ENCODE data around the gene EIF4EBP2.

Gene EIF4EBP2

GRCh38 chr10:70433581-70434280 lies 29.8 kb downstream of the EIF4EBP2 start:
- no peak for DNase-seq

DNA sequence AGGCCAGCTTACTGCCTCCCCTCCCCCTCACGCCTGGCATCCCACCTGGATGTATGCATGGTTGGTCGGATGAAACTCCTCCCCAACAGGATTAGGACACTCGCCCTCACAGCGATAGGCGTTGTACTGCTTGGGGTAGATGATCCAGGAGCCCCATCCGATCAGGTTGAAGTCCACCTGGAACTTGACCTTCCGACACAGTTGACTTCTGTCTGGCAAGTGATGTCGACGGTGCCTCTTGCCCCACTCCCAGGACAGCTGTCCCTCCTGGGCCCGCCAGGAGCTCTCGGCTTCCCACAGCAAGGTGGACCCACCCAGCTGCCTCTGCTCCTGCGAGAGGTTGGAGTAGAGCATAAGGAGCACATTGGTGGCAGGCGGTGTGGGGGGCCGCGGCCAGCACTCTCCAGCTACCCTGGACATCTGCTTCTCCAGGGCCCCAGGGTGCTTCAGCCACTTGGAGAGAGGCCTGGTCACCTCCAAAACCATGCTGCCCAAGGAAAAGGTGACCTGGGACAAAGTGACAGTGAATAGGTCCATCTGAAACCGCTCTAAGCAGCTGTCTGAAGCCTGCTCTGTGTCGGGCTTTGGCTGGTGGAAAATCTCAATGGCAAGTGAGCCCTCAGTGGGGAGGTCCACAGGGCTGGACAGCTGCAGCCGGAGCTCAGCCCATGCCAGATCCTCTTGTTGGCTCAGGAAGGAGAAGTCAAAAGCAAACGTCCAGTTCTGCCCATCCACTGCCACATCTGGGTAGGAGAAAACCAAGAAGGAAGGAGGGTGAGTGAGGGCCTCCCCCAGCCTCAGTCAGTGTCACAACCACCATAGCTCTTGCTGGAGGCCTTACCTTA lies 31.5 kb downstream of the EIF4EBP2 start:
- DNase-seq = no peak

DNA sequence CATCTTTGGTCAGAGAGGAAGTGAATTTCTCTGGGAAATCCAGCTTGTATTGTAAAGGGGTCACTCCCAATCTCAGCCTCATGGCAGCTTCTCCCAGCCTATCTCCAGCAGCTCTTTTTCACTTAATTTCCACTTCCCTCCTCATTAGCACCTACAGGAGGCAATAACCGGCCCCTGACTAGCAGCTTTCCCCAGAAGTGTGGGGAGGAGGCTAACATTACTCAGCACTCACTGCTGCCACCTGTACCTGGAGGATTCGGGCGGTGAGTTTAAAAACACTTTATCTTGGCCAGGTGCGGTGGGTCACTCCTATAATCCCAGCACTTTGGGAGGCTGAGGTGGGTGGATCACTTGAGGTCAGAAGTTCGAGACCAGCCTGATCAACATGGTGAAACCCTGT lies 33.8 kb downstream of the EIF4EBP2 start:
- DNase-seq = no peak

DNA sequence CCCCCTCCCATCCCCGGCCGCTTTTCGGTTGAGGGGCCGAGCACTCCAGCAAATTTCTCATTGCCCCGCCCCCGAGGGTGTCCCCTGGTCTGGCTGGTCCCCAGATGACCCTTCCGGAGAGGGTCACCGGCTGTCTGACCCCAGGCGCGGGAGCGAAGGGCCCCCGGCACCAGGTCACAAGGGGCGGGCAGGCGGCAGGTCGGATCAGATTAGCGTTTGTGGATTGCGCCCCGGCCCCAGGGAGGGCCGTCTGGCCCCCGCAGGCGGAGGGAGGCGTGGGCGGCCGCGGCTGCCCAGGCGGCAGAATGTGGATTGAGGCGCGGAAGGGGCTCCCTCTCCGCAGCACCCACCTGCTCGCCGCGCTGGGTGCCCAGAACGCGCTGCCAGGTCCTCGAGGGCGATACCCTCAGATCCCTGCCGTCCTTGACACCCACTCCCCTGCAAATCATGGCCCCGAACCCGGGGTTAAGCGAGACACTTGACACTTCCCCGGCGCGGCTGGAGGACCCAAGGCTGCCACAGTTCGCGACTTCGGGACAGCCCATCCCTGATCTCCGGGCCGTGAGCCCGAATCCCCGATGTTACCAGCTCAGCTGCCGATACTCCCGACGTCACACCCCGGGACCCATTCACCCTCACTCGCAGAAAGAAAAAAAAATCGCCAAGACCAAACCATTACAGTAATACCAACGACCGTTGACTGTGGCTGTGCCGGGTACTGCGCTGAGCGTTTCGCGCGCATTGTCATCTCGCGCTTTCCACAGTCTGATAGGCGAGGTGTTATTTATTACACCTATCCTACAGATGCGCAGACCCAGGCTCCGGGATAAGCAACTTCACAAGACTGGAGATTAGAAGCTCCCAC lies 36.6 kb downstream of the EIF4EBP2 start:
- peak; percentile 23 for DNase-seq

DNA sequence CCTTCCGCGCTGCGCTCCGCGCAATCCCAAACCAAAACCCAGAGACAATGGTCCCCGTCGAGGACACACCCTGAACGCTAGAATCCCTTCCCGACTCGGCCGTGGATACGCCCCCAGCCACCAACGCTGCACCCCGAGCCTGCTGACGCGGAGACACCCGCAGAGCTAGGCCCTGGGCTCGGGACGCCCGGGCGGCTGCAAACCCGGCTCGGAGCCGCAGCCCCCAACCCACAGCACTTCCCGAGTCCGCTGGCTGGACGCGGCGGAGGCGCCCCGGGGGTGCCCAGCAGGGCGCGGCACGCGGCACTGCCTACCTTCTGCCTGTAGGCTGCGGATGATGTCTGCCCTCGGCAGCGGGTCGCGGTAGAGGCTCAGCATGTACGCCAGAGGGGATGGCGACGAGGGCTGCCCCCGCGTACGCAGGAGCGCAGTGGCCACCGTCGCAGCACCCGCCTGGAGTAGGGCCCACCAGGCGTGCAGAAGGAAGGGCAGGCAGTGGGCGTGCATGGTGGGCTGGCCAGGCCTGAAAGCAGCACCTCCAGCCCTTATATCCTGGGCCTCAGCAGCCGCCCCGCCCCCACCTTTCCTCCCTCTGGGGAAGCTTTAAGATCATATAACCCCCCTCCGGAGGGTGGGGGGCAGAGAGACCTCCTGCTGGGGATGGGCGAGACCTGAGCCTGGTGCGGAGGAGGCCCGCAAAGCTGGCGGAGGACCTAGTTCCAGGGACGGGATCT lies 37.4 kb downstream of the EIF4EBP2 start, which contains the start of gene NODAL:
NODAL (minus strand) TSS at position 521 of the 734 bp plus-strand sequence; CDS start at position 507, 14 bp downstream.
- peak; percentile 23 for DNase-seq

GRCh38 chr10:70441895-70442309 lies 38.0 kb downstream of the EIF4EBP2 start:
- DNase-seq = no peak

DNA sequence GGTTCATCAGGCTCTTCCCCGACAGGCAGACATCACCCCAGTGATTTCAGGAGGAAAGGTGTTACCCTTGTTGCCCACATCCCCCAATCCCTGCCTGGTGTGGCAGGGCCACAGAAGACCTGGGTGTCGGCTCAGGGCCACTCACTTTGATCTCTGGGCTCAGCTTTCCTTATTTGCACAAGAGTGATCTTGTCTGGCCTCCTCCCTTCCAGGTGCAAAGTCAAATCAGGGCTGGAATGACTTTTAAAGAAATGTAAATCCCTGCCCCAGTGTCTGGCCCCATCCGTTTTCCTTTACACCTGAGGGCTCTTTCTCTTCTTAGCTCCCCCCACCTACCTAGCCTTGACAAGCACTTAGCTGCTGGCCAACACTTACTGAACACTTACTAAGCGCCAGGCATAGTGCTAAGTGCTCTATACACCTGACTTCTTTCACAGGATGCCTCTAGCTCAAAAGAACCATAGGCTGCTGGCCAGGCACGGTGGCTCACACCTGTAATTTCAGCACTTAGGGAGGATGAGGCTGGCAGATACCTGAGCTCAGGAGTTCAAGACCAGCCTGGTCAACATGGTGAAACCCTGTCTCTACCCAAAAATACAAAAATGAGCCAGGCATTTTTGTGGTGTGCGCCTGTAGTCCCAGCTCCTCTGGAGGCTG lies 38.5 kb downstream of the EIF4EBP2 start:
- no peak for DNase-seq

DNA sequence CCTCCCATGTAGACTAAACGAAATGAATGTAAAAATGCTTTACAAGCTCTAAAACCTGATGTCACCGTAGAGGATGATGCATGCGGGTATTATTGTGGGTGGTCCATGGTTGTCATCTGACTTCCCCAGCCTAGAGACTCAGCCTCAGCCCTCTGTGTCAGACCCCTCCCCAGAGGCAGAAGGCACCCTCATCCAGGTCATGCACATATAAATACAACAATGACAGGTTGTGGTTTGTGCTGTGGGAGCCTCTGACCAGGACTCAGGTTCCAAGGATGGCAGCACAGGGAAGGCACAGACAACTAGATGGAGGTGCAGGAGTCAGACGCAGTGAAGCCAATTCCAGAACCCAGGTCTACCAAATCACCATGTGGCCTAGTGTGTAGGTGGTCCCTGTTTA lies 40.8 kb downstream of the EIF4EBP2 start:
- DNase-seq = no peak

GRCh38 chr10:70445718-70446657 lies 42.0 kb downstream of the EIF4EBP2 start:
- DNase-seq = no peak

DNA sequence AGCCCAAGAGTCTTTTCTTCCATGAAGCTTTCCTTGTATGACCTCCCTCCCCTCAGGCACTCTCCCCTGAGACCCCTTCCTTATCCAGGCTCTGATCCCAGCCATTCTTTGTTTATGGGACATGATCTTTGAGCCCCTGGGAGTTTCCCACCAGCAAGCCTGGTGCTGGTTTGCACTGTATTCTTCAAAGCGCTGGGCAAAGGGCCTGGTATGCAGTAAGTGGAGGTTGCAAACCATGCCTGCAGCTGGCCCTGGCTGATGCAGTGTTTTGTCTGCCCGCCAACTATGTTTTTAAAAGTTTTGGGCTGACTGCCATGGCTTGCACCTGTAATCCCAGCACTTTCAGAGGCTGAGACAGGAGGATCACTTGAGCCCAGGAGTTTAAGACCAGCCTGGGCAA lies 44.3 kb downstream of the EIF4EBP2 start:
- no peak for DNase-seq

GRCh38 chr10:70455213-70455630 lies 51.3 kb downstream of the EIF4EBP2 start:
- DNase-seq = no peak

- no peak for DNase-seq
Measured at GRCh38 chr10:70456164-70456563, 52.2 kb downstream of the EIF4EBP2 start.

- DNase-seq = no peak
Measured at GRCh38 chr10:70457759-70458305, 53.9 kb downstream of the EIF4EBP2 start.

- DNase-seq = peak; percentile 62
Measured at GRCh38 chr10:70458329-70459060, 54.5 kb downstream of the EIF4EBP2 start.

- no peak for DNase-seq
Measured at GRCh38 chr10:70459061-70459773, 55.3 kb downstream of the EIF4EBP2 start.

DNA sequence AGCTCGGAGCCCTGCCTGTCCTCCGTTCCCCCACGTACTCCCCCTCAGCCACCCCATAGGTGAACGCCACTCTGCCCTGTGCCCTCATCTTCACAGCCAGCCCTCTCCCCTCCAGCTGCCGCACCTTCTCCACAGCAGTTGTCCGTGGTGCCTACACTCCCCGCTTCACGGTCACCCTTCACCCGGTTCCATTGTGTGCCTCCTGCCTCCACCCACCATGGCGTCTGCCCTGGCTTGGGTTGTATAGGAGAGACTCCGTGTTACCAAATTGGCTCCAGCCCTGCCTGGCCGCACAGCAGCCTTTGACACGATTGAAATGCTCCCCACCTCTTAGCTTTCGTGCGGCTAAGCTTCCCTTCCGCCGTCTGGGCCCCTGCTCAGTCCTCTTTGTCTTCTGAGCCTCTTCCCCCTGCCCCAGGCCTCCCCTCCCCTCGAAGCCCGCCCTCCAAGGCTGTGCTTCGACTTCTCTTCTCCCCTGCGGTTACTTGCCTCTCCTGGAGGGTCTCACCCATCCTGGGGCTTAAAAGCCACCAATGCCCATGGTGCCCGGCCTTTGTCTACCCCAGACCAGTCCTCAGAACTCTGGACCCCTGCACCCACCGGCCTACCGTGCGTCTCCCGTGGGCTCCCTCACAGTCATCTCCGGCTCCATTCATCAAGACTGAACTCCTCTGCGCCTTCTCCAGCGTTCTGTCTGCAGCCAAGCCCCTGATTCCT lies 56.0 kb downstream of the EIF4EBP2 start:
- no peak for DNase-seq

- peak; percentile 52 for DNase-seq
Measured at GRCh38 chr10:70461397-70462348, 57.7 kb downstream of the EIF4EBP2 start.

All from activated naive CD4-positive, alpha-beta T cell treated with anti-CD3 and anti-CD28 coated beads, Interleukin-2, amount 50 U/mL, for 16 hours (primary cell).